ENCODE data around the gene ARID1A. TPM values are rescaled to one million over a fixed set of nuclear protein-coding genes. Genes with fewer than 3 reads are reported as not detected.

The ARID1A gene
- total and polyA plus RNA-seq, 9 of the 15 experiments (the other 6 are each of a cell fraction or from before 2014, with no cell fraction given) = 8.3 to 88.3 (median 22.5) TPM

DNA sequence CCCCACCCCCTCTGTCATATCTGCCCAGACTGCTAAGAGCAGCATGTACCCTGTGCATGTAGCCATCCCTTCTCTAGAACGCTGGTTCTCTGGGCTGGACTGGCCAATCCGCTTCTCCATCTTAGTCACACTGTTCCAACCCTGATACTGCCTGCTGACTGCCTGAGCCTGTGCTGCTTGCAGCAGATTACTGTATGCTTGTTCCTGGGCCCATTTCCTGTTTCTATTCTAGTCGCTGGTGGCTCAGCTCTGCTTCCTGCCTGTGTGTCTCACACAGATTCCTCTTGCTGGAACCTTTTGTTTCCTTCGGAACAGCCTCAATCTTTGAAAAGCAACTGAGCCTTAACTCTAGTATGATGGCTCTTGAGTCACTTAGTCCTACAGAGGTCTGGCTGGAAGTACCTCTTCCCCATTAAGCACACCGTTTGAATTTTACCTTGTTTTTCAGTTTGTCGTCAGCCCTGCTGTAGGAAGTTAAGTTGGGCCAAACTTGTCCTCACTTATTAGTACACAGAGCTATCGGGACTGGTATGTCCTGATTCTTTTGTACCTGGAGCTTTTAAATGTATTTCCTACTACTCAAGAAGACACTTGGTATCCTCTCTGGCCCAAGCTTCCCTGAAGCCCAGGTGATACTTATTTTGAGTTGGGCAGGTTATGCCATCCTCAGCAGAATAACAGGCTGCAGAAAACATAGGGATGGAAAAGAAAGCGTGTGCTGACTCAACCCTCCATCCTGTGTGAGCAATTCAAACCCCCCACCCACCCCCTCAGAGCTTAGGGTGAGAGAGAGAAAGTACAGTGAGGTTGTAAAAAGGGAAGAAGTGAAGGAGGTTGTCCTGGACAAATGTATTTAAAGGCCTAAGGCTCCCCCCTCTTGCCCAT lies 48.5 kb downstream of the ARID1A start (continued):
- TF ChIP-seq, protein P1, sequence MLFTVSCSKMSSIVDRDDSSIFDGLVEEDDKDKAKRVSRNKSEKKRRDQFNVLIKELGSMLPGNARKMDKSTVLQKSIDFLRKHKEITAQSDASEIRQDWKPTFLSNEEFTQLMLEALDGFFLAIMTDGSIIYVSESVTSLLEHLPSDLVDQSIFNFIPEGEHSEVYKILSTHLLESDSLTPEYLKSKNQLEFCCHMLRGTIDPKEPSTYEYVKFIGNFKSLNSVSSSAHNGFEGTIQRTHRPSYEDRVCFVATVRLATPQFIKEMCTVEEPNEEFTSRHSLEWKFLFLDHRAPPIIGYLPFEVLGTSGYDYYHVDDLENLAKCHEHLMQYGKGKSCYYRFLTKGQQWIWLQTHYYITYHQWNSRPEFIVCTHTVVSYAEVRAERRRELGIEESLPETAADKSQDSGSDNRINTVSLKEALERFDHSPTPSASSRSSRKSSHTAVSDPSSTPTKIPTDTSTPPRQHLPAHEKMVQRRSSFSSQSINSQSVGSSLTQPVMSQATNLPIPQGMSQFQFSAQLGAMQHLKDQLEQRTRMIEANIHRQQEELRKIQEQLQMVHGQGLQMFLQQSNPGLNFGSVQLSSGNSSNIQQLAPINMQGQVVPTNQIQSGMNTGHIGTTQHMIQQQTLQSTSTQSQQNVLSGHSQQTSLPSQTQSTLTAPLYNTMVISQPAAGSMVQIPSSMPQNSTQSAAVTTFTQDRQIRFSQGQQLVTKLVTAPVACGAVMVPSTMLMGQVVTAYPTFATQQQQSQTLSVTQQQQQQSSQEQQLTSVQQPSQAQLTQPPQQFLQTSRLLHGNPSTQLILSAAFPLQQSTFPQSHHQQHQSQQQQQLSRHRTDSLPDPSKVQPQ (CRISPR knock-in tag; IDR thresholded peaks at IDR 0.05; ENCODE audit: borderline replicate concordance) = no peak
- TF ChIP-seq ZNF785 (CRISPR knock-in tag; IDR thresholded peaks at IDR 0.05) = no peak
- TF ChIP-seq, protein P2, sequence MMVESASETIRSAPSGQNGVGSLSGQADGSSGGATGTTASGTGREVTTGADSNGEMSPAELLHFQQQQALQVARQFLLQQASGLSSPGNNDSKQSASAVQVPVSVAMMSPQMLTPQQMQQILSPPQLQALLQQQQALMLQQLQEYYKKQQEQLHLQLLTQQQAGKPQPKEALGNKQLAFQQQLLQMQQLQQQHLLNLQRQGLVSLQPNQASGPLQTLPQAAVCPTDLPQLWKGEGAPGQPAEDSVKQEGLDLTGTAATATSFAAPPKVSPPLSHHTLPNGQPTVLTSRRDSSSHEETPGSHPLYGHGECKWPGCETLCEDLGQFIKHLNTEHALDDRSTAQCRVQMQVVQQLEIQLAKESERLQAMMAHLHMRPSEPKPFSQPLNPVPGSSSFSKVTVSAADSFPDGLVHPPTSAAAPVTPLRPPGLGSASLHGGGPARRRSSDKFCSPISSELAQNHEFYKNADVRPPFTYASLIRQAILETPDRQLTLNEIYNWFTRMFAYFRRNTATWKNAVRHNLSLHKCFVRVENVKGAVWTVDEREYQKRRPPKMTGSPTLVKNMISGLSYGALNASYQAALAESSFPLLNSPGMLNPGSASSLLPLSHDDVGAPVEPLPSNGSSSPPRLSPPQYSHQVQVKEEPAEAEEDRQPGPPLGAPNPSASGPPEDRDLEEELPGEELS (CRISPR knock-in tag; IDR thresholded peaks at IDR 0.05; ENCODE audit: borderline replicate concordance) = peak; percentile 83; the same call in 1 of the 2 replicates
- TF ChIP-seq, protein P3, sequence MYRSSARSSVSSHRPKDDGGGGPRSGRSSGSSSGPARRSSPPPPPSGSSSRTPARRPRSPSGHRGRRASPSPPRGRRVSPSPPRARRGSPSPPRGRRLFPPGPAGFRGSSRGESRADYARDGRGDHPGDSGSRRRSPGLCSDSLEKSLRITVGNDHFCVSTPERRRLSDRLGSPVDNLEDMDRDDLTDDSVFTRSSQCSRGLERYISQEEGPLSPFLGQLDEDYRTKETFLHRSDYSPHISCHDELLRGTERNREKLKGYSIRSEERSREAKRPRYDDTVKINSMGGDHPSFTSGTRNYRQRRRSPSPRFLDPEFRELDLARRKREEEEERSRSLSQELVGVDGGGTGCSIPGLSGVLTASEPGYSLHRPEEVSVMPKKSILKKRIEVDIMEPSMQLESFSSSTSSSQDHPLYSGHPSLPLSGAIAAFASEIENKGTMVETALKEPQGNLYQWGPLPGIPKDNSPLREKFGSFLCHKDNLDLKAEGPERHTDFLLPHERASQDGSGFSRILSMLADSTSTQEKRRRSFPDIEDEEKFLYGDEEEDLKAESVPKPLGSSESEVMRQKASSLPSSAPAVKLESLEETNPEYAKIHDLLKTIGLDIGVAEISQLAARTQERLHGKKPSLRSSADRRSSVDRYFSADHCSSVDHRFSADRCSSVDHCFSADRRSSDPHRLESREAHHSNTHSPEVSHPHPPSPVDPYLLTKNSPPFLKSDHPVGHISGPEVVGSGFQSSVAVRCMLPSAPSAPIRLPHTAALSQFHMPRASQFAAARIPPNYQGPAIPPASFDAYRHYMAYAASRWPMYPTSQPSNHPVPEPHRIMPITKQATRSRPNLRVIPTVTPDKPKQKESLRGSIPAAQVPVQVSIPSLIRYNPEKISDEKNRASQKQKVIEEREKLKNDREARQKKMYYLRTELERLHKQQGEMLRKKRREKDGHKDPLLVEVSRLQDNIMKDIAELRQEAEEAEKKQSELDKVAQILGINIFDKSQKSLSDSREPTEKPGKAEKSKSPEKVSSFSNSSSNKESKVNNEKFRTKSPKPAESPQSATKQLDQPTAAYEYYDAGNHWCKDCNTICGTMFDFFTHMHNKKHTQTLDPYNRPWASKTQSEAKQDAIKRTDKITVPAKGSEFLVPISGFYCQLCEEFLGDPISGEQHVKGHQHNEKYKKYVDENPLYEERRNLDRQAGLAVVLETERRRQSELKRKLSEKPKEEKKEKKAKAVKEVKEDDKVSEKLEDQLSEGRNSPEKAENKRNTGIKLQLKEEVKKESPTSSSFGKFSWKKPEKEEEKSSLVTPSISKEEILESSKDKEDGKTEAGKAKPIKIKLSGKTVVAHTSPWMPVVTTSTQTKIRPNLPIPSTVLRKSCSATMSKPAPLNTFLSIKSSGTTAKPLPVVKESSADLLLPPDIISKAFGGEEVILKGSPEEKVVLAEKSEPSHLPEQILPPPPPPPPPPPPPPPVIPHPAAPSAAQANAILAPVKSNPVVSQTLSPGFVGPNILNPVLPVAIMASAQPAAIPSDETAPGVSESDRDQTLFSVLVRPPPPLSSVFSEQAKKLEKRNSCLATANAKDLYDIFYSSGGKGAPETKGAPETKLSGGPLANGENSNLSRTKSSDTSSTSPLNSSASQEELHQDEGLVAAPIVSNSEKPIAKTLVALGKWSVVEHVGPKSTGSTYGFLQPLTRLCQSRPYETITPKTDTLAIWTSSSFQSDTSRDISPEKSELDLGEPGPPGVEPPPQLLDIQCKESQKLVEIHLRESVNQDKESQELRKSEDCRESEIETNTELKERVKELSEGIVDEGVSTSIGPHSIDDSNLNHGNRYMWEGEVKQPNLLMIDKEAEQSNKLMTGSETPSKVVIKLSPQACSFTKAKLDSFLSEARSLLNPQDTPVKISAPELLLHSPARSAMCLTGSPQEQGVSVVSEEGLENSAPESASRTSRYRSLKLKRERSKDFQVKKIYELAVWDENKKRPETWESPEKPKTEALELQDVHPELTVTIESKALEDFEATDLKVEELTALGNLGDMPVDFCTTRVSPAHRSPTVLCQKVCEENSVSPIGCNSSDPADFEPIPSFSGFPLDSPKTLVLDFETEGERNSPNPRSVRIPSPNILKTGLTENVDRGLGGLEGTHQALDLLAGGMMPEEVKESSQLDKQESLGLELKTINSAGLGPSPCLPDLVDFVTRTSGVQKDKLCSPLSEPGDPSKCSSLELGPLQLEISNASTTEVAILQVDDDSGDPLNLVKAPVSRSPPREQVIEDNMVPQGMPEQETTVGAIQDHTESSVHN (IDR thresholded peaks at IDR 0.05; ENCODE audit: borderline replicate concordance in 1 of 2, low read depth in 1 of 2) = no peak
- no peak for TF ChIP-seq SMAD2 (IDR thresholded peaks at IDR 0.05; ENCODE audit: low read depth, low read length)
- no peak for TF ChIP-seq YBX1 (IDR thresholded peaks at IDR 0.05)
- TF ChIP-seq SMARCA5 (IDR thresholded peaks at IDR 0.05) = peak; percentile 99
- TF ChIP-seq, protein P4, sequence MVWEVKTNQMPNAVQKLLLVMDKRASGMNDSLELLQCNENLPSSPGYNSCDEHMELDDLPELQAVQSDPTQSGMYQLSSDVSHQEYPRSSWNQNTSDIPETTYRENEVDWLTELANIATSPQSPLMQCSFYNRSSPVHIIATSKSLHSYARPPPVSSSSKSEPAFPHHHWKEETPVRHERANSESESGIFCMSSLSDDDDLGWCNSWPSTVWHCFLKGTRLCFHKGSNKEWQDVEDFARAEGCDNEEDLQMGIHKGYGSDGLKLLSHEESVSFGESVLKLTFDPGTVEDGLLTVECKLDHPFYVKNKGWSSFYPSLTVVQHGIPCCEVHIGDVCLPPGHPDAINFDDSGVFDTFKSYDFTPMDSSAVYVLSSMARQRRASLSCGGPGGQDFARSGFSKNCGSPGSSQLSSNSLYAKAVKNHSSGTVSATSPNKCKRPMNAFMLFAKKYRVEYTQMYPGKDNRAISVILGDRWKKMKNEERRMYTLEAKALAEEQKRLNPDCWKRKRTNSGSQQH (CRISPR knock-in tag; IDR thresholded peaks at IDR 0.05) = no peak; the same call in 1 of the 2 replicates
- TF ChIP-seq, protein P5, sequence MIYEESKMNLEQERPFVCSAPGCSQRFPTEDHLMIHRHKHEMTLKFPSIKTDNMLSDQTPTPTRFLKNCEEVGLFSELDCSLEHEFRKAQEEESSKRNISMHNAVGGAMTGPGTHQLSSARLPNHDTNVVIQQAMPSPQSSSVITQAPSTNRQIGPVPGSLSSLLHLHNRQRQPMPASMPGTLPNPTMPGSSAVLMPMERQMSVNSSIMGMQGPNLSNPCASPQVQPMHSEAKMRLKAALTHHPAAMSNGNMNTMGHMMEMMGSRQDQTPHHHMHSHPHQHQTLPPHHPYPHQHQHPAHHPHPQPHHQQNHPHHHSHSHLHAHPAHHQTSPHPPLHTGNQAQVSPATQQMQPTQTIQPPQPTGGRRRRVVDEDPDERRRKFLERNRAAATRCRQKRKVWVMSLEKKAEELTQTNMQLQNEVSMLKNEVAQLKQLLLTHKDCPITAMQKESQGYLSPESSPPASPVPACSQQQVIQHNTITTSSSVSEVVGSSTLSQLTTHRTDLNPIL (CRISPR knock-in tag; IDR thresholded peaks at IDR 0.05) = 0 out of 2 replicates have a peak, but pooled peaks have one; percentile 28

Data from K562 (cell line).